ENCODE data around the gene FAM90A1.
"Not testable (repeated sequence)": the region's sequence is repeated elsewhere in the genome, so short reads cannot be mapped to it uniquely, and the experiment has no call there.

The FAM90A1 gene, protein sequence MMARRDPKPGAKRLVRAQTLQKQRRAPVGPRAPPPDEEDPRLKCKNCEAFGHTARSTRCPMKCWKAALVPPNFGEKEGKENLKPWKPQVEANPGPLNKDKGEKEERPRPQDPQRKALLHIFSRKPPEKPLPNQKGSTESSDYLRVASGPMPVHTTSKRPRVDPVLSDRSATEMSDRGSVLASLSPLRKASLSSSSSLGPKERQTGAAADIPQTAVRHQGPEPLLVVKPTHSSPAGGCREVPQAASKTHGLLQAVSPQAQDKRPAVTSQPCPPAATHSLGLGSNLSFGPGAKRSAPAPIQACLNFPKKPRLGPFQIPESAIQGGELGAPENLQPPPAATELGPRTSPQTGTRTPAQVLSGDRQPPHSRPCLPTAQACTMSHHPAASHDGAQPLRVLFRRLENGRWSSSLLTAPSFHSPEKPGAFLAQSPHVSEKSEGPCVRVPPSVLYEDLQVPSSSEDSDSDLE

DNA sequence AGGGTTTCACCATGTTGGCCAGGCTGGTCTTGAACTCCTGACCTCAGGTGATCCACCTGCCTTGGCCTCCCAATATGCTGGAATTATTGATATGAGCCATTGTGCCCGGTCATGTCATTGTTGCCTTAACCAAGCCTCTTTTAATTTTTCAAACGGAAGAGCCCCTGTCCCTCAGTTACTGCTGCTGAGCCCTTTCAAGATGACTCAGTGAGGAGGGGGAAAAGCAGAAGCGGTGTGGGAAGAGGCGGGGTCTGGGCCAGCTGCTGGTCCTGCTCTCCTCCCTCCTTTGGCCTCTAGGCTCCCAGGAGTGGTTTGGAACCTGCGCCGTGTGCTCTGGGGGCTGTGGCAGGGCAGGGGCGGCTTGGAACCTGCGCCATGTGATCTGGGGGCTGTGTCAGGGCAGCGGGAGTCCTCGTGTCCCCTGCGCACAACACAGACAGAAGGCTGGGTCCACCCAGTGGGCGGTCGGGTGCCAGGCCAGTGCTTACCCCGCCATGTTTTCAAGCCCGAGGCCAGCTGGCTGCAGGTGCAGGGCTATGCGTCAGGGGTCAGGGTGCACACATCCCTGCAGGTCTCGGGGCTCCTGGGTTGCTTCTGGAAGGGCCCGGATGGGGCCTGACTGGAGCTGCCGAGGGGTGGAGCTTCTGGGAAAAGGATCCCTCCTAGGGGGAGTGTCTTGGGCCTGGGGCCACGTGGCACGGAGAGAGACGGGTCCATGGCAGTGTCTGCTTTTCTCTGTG, at the start of gene FAM90A1:
TSS of gene FAM90A1 (minus strand) at position 627 of the 740 bp plus-strand sequence. CDS start 2,786 bp downstream, outside the sequence.
- DNase-seq (ENCODE audit: low read depth in 2 of 2): not testable (repeated sequence)

DNA sequence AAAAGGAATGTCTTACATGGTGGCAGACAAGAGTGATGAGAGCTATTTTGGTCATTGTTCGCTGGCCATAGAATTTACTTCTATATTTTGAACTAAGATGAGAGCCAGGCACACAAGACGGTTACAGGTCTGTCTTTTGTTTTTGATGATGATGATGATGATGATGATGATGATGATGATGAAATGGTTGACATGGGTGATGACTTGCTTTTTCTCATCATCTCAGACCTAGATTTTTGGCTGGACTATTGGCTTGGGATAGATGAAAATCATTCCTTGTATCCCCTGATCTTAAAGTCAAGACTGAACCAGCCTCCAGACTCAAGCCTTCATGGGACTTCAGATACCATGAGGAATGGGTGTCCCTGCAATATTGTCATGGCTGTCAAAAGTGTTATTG, 49.0 kb upstream of the FAM90A1 start:
- DNase-seq (ENCODE audit: low read depth in 2 of 2): not testable (repeated sequence)

DNA sequence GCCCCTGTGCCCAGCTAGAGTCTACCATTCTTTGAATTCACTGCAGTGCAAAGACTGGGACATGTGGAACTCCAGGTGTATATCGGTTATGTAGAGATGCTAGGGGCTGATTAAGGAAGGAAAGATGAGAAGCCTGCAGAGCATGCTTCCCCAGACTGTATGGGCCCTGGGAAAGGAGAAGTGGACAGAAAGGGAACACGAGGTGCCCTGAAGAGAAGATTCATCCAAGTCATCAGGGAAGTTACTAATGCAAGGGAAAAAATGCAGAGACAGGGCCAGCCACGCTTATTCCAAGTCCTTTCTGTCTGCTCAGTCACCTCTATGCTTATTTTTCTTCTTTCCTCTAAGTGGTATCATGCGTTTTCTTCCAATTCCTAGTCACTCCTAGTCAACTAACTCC, 39.3 kb upstream of the FAM90A1 start:
- not testable (repeated sequence) for DNase-seq (ENCODE audit: low read depth in 2 of 2)

DNA sequence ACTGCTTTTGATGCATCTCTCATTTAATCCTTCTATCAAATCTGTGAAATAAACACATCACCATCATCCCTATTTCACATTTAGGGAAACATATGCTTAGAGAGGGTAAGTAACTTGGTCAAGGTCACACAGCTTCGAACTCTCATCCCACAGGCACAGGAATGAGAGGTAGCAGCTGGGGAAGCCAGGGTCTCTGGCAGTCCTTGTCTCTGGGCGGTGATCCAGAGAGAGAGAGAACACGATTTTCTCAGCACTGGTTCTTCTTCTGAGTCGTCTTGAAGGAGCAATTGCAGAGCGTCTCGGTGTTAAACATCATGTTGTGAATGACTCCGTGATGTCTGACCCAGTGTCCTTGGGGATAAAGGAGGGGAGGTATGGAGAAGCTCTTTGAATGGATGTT, 36.8 kb upstream of the FAM90A1 start:
- not testable (repeated sequence) for DNase-seq (ENCODE audit: low read depth in 2 of 2)

DNA sequence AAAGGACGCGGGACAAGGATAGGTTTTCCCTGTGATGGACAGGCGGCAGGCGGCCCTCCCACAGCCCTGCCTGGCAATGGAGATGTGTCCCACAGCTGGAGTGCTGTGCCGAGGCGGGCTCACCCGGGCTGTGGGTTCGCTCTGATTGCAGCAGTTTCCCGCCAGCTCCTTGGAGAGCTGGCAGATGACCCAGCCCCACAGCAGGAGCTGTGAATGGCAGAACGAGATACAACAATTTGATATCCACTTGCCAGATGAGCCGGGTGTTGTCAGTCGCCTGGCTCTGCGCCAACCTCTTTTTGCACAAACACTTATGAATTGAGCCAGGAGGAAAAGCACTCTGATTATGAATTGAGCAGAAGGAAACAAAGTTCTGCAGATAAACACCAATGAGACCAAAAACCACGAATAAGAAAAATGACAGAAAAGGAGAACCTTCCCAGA, 33.7 kb upstream of the FAM90A1 start:
- DNase-seq (ENCODE audit: low read depth in 2 of 2): not testable (repeated sequence)

DNA sequence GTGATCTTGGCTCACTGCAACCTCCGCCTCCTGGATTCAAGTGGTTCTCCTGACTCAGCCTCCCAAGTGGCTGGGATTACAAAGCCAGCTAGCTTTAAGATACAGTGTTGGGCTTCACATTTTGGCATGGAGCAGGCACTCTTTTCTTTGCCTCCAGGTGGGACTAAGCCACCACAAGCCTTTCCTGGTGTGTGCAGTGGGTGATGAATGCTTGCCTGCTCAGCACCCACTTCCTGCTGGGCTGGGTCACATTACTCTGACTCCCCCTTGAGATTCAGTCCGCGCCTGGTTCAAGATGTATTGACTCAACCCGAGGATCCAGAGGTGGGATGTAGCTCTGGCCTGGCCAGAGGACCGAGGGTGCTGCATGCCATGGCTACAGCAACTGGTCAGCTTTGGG, 28.9 kb upstream of the FAM90A1 start:
- DNase-seq (ENCODE audit: low read depth in 2 of 2): not testable (repeated sequence)

DNA sequence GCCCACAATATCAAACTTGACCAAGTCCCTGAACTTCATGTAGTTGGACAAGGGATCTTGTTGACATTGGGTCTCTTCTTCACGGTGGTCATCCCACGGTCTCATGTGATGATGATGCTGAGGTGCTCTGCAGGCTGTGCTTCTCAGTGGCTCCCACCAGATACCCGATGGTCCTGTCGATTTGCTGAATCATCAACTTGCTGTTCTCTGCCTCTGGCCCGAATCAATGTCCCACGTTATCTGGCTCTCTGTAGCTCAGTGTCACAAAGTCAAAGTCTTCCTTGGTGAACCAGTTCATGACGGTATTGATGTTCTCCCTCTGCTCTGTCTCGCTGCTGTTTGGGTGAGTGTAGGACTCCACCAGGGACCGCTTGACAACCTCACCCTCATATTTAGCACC, 27.3 kb upstream of the FAM90A1 start:
- not testable (repeated sequence) for DNase-seq (ENCODE audit: low read depth in 2 of 2)

DNA sequence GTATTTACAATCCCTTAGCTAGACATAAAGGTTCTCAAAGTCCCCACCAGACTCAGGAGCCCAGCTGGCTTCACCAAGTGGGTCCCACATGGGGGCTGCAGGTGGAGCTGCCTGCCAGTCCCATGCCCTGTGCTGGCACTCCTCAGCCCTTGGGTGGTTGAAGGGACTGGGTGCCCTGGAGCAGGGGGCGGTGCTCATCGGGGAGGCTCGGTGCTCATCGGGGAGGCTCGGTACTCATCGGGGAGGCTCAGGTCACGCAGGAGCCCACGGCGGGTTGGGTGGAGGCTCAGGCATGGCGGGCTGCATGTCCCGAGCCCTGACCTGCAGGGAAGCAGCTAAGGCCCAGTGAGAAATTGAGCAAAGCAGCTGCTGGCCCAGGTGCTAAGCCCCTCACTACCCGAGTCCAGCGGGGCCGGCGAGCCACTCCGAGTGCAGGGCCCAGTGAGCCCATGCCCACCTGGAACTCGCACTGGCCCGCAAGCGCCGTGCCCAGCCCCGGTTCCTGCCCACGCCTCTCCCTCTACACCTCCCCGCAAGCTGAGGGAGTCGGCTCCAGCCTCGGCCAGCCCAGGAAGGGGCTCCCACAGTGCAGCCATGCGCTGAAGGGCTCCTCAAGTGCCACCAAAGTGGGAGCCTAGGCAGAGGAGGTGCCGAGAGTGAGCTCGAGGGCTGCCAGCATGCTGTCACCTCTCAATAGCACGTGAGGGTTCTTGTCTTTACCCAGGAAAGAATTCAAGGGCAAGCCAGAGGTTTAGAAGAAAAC, 24.8 kb upstream of the FAM90A1 start:
- DNase-seq (ENCODE audit: low read depth in 2 of 2): not testable (repeated sequence)

DNA sequence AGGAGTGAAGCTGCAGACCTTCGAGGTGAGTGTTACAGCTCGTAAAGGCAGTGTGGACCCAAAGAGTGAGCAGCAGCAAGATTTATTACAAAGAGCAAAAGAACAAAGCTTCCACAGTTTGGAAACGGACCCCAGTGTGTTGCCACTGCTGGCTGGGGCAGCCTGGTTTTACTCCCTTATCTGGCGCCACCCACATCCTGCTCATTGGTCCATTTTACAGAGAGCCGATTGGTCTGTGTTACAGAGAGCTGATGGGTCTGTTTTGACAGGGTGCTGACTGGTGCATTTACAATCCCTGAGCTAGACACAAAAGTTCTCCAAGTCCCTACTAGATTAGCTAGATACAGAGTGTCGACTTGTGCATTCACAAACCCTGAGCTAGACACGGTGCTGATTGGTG, 24.2 kb upstream of the FAM90A1 start:
- DNase-seq (ENCODE audit: low read depth in 2 of 2): not testable (repeated sequence)

DNA sequence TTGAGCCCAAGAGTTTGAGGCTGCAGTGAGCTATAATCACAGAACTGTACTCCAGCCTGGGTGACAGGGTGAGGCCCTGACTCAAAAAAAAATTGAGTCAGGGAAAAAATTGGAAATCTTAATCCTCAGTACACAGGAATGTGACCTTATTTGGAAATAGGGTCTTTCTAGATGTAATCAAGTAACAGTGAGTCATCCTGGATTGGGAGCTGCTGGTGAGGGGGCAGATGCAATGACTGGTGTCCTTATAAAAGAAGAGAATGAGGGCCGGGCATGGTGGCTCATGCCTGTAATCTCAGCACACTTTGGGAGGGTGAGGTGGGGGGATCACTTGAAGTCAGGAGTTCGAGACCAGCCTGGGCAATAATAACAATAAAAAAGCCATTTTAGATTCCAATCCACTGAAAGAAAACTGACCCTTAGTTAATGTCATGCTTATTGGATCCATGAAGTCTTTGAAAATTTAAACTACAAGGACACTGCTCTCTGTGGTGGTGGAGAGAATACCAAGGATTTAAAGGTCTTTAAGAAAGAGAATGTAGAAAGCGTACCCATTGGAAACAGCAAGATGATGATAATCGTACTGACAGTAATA, 19.6 kb upstream of the FAM90A1 start:
- DNase-seq (ENCODE audit: low read depth in 2 of 2): not testable (repeated sequence)

DNA sequence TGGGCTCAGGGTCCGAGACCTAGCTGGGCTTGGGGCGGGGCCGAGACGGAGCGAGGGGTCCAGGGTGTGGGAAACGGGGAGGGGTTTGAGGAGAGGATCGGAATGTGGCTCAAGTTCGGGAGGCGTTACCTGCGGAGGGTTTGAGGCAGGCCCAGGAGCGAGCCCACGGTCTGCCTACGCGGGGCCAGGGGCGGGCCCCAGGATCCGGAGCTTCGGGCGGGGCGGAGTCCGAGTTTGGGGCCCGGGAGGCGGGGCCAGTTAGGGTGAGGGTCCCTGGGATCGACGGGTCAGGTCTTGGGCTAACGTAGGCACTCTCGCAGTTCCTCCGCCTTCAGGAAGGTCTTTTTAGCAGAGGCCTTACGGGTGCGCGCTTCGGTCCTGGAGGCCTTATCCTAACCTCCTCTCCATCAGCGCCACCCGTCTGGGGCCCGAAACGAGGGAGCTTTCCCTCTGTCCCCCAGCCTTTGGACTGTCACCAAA, 16.3 kb upstream of the FAM90A1 start:
- not testable (repeated sequence) for DNase-seq (ENCODE audit: low read depth in 2 of 2)

DNA sequence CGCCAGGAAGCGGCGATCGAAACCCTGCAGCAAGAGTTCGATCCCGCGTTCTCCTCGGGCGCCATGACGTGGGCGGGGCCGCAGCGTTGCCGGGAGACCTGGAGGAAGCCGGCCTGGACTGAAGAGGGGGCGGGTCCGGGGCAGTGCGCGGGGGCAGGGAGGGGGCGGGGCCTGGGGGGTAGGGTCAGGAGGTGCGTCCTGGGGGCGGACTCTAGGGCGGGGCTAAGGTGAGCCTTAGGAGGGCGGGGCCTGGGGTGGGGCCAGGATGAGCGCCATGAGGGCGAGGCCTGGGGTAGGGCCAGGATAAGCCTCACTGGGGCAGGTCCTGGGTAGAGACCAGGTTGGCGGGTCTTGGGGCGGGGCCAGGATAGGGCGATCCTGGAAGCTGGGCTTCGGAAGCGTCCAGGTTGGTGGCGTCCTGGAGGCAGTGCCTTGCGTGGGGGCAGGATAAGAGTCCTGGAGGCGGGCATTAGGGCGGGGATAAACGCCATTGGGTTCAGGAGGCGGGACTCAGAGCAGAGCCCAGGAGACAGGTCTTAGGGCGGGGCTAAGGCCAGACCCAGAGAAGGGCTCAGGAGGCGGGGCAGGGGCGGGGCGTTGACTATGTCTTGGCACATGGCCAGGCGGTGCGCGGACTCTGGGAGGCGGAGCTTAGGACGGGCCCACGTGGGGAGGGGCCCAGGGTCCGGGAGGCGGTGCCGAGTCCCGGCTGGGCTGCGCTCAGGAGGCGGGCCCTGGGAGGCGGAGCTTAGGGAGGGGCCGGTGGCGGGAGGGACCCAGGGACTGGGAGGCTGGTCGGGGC, 15.7 kb upstream of the FAM90A1 start:
- peak; percentile 98 to 99 for DNase-seq (ENCODE audit: low read depth in 2 of 2)

DNA sequence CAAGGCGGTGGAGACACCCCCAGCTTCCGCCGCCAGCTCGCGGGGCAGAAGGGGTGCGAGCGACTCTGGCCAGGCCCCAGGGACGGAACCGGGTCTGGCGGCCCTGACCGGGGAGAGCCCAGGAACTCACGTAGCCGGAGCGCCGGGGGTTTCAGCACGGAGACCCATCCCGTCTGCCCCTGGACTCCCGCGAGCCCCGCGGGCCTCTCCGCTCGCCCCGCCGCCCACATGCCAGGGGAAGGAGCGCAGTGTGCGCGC, 15.1 kb upstream of the FAM90A1 start:
- not testable (repeated sequence) for DNase-seq (ENCODE audit: low read depth in 2 of 2)

DNA sequence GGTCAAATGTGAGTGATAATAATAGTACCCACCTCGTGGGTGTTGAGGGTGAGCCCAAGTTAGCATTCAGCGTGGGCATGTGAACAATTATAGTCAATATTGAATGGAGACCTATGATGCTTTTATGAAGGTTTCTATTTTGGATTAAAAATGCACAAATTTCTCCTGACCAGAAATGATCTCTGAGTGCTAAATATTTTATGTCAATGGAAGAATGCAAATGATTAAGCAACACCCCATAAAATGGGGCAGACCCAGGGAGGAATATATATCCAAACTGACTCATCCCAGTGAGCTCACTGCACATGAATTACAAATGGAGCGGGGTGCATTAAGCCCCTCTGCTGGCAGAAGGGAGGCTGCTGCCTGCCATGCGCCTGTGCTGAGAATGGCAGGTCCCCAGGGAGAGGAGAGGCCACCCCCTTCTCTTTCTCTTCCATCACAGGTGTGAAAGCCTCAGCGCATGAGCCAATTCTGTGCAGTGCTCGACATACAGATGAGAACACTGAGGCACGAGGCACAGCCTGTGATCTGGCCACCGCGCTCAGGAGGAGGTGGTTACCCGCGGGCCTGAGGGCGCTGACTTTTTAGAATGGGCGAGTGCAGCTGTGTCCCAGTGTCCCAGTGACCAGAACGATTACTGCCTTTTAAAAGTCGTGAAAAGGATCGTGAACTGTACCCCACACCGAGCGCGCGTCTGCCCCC, 14.7 kb upstream of the FAM90A1 start:
- peak in 1 of 2 donors; percentile 5 for DNase-seq (ENCODE audit: low read depth in 2 of 2)

DNA sequence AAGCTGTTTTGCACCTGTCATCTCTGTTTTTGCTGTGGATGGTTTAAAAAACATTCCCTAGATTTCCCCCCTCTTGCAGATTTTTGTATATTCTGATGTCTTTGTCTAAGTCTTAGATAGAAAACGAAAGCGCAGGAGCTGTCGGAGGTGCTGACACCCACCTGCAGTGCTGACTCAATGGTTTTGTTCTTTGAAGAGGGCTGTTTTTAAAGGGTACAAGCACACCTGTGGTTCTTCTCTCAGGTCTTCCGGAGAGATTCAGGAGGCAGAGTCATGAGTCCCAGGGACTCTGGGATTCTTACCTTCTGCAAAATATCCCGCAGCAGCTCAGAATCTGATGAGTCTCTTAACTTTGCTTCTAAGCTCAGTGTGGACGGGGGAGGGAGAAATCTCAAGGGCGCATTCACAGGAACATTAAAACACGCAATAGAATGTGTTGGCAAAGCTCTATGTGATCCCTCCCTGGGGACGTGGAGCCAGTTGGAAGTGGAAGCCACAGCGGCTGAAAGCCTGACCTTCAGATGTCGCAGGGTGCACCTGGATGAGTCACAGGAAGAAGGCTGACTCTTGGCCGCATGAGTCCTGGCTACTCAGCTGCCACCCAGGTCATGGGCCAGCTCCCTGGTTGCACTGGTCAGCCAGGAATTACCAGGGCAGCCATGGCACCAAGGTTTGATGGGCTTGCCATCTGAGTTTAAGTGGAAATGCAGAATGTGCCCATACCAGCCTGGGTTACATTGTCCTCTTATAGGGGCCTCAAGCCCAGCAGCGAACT, 13.1 kb upstream of the FAM90A1 start:
- not testable (repeated sequence) for DNase-seq (ENCODE audit: low read depth in 2 of 2)

DNA sequence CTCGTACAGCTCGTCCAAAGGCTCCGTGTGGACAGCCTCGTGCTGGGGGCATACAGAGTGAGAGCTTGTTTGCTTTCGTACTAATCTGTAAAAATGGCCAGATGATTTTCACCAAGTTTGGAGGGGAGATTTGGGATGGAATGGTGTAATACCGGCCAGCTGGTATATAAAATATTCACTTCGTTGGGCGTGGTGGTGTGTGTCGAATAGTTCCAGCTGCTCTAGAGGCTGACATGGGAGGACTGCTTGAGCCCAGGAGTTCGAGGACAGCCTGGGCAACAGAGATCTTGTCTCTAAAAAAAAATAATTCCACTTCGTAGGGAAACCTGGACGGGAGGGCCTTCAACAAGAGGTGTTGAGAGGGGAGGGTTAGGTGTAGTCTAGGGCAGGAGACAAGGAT, 9.6 kb upstream of the FAM90A1 start:
- not testable (repeated sequence) for DNase-seq (ENCODE audit: low read depth in 2 of 2)

DNA sequence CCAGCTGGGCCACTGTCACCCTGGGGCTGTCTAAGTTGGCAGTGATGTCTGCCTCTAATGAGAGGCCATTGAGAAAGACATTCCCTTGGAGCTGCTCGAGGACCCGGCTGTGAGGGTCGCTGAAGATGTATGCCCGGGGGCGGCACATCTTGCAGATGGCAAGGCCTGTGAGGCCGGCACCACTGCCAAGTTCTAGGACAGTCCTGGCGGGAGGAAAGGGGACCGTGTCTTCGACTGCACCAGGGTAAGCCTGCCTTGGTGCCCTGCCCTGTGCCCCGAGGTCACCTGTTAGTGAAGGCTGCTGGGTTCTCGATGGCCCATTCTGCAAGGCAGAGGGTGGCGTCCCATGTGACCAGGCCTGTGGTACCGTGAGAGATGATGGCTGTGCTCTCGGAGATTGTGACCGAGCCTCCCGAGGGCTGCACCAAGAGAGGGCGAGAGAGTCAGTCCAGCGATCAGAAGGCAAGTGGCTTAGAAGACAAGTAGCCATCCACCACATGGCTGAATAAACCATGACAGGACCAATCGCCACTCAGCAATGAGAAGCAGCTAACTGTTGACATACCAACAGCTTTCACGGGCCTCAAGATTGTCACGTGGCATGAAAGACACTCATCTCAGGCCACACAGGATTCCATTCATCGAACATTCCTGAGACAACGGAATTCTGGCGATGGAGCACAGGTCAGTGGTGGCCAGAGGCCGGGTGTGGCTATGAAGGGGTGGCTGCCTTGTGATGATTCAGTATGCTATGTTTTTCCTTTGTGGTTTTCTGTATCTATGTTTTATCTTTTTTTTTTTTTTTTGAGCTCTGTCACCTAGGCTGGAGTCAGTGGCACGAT, 8.1 kb upstream of the FAM90A1 start:
- DNase-seq (ENCODE audit: low read depth in 2 of 2): not testable (repeated sequence)

DNA sequence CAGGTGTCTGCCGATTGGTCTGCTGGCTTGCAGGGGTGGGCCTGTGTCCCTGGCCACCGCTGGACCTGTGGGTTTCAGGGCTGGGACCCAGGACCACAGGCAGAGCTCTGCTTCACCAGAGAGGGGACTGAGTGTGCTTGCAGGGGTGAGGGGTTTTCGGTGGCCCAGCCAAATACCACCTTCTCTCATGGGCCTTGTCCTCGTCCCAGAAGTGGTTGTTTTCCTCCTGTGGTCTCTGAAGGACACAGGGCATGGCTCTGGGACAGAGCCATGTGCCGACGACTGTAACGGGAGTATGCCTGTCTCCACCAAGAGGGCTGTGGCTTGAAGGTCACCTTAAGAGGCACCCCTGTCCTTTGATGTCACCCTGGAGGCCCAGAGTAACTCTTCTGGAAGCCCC, 7.3 kb upstream of the FAM90A1 start:
- DNase-seq (ENCODE audit: low read depth in 2 of 2): not testable (repeated sequence)
